WTC11 (cell line): ENCODE measurements around the gene GPX4. TPM values are rescaled to one million over a fixed set of nuclear protein-coding genes. Genes with fewer than 3 reads are reported as not detected.

Experiments
- ATAC-seq: fragments of 200-7000 bp; cut with Tn5 transposase; 2 replicates; pipeline ENCODE4 v1.10.0; 2021; ENCODE audit warnings: mild to moderate bottlenecking, moderate library complexity
- CTCF ChIA-PET: fragments of 300-600 bp; sonication (Branson Sonifier 250); formaldehyde crosslinking; loops from one replicate; lab custom pipeline; 2021; ENCODE audit warnings: antibody characterized with exemption; lab: Charles Lee
- POLR2A ChIA-PET: fragments of 350-600 bp; sonication (Branson Sonifier 250); formaldehyde crosslinking; loops from one replicate; lab custom pipeline; 2021; ENCODE audit warnings: antibody characterized with exemption; lab: Charles Lee
- DNase-seq: peaks from one replicate; pipeline ENCODE4 v3.0.0; 2021; ENCODE audit warnings: low spot score
- H3K27ac Mint-ChIP-seq: 2 replicates; pipeline ENCODE4 v1.8.0; 2021; ENCODE audit warnings: mixed read lengths
- H3K27me3 Mint-ChIP-seq: 2 replicates; pipeline ENCODE4 v1.8.0; 2021; ENCODE audit warnings: low read depth, mild to moderate bottlenecking, moderate library complexity, mixed read lengths
- H3K36me3 Mint-ChIP-seq: 2 replicates; pipeline ENCODE4 v1.8.0; 2021; ENCODE audit warnings: mixed read lengths
- H3K4me1 Mint-ChIP-seq: 2 replicates; pipeline ENCODE4 v1.8.0; 2022; ENCODE audit warnings: mixed read lengths
- H3K4me3 Mint-ChIP-seq: 2 replicates; pipeline ENCODE4 v1.8.0; 2021; ENCODE audit warnings: mild to moderate bottlenecking, moderate library complexity, mixed read lengths
- H3K9me3 Mint-ChIP-seq: 2 replicates; pipeline ENCODE4 v1.8.0; 2021; ENCODE audit warnings: mixed read lengths
- AR ChIP-seq: fragments of 250-450 bp; sonication (Bioruptor Pico); IDR thresholded peaks from 2 replicates; pipeline ENCODE4 v1.9.0; 2021; ENCODE audit warnings: mild to moderate bottlenecking
- ARID4B ChIP-seq: sonication (generic); formaldehyde crosslinking; IDR thresholded peaks from 2 replicates; pipeline ENCODE4 v1.8.0; 2023; ENCODE audit warnings: missing genetic modification reagents, mild to moderate bottlenecking, borderline replicate concordance
- E2F5 ChIP-seq: sonication (generic); formaldehyde crosslinking; IDR thresholded peaks from 2 replicates; pipeline ENCODE4 v1.8.1; 2022; ENCODE audit warnings: mild to moderate bottlenecking, moderate library complexity, missing genetic modification reagents
- EMX1 ChIP-seq: fragments of 250-450 bp; sonication (Bioruptor Pico); IDR thresholded peaks from 2 replicates; pipeline ENCODE4 v1.8.0; 2021; ENCODE audit warnings: mild to moderate bottlenecking
- FOXK1 ChIP-seq: sonication (generic); formaldehyde crosslinking; IDR thresholded peaks from 2 replicates; pipeline ENCODE4 v1.8.0; 2022; ENCODE audit warnings: mild to moderate bottlenecking, moderate library complexity, missing genetic modification reagents
- HMGXB4 ChIP-seq: sonication (generic); formaldehyde crosslinking; IDR thresholded peaks from 2 replicates; pipeline ENCODE4 v1.8.1; 2023; ENCODE audit warnings: mild to moderate bottlenecking, moderate library complexity, missing genetic modification reagents
- JUN ChIP-seq: sonication (generic); formaldehyde crosslinking; IDR thresholded peaks from 2 replicates; pipeline ENCODE4 v1.8.0; 2023; ENCODE audit warnings: mild to moderate bottlenecking, missing genetic modification reagents
- MYBL2 ChIP-seq: sonication (generic); formaldehyde crosslinking; IDR thresholded peaks from 2 replicates; pipeline ENCODE4 v1.8.1; 2023; ENCODE audit warnings: mild to moderate bottlenecking, moderate library complexity, missing genetic modification reagents
- PRDM15 ChIP-seq: sonication (generic); formaldehyde crosslinking; IDR thresholded peaks from 2 replicates; pipeline ENCODE4 v1.8.0; 2022; ENCODE audit warnings: missing genetic modification reagents
- RELA ChIP-seq: sonication (generic); formaldehyde crosslinking; IDR thresholded peaks from 2 replicates; pipeline ENCODE4 v1.8.1; 2022; ENCODE audit warnings: missing genetic modification reagents, mild to moderate bottlenecking, borderline replicate concordance
- ZNF121 ChIP-seq: sonication (generic); formaldehyde crosslinking; IDR thresholded peaks from 2 replicates; pipeline ENCODE4 v1.8.0; 2023; ENCODE audit warnings: missing genetic modification reagents
- ZNF263 ChIP-seq: sonication (generic); formaldehyde crosslinking; IDR thresholded peaks from 2 replicates; pipeline ENCODE4 v1.8.1; 2022; ENCODE audit warnings: low read depth, mild to moderate bottlenecking, moderate library complexity, missing genetic modification reagents
- total RNA-seq: library from RNA; stranded (reverse); gene quantifications from 3 replicates; pipeline ENCODE4 v1.2.3, GENCODE V29; 2021

The GPX4 gene
- total RNA-seq, 1 experiment from 2014 or later, result 363 TPM

- H3K27ac Mint-ChIP-seq, result no peak overlapping the region
- TF ChIP-seq PRDM15 (CRISPR knock-in tag) (no peak), MYBL2 (no peak), ZNF263 (CRISPR knock-in tag) (no peak), RELA (CRISPR knock-in tag) (no peak)
- peaks cover 3% of the 10 kb centered on the region for H3K27me3 Mint-ChIP-seq
- ATAC-seq, result no peak
- H3K4me1 Mint-ChIP-seq, result peaks cover under 1% of the 10 kb centered on the region
- H3K36me3 Mint-ChIP-seq, result peaks cover 9% of the 10 kb centered on the region
- no peak overlapping the region for H3K4me3 Mint-ChIP-seq
- no peak for DNase-seq
- ChIA-PET POLR2A (interaction anchor here (0.6 kb wide), 2 partner anchors 13 to 23 kb away, joined by 3 to 4 read pairs; no protein-coding TSS in a partner anchor), CTCF (interaction anchor here (1.1 to 1.6 kb wide), 2 partner anchors 11 to 12 kb away, joined by 8 to 12 read pairs; partner anchors contain the start of gene ARHGAP45)
- H3K9me3 Mint-ChIP-seq, result no peaks in the 10 kb centered on the region
Observed at GRCh38 chr19:1076951-1077350, 26.8 kb upstream of the GPX4 start.

- CTCF ChIA-PET, result interaction anchor here (0.7 to 4.8 kb wide), 7 partner anchors 9 to 187 kb away, joined by 3 to 109 read pairs (median 7); partner anchors contain the start of gene ARHGAP45
- no peak for ATAC-seq
- TF ChIP-seq JUN (CRISPR knock-in tag) (no peak), EMX1 (no peak), ZNF121 (CRISPR knock-in tag) (0 out of 2 replicates have a peak, but pooled peaks have one; percentile 3)
- TF ChIP-seq, all 79 proteins: peak for 1
Observed at GRCh38 chr19:1079566-1080111, 24.2 kb upstream of the GPX4 start.

GRCh38 chr19:1080360-1081161 lies 23.2 kb upstream of the GPX4 start:
- ChIA-PET POLR2A (interaction anchor here (1.0 to 2.4 kb wide), 4 partner anchors 10 to 180 kb away, joined by 4 to 22 read pairs (median 10); partner anchors contain the start of gene CNN2), CTCF (interaction anchor here (0.5 to 4.8 kb wide), 9 partner anchors 9 to 186 kb away, joined by 3 to 109 read pairs (median 11); partner anchors contain the start of genes ABCA7 and ARHGAP45)
- Mint-ChIP-seq H3K4me1 (no peaks in the 10 kb centered on the region; the same call in 1 of the 2 replicates), H3K9me3 (no peaks in the 10 kb centered on the region), H3K27ac (no peak overlapping the region), H3K27me3 (no peaks in the 10 kb centered on the region), H3K4me3 (no peak overlapping the region), H3K36me3 (peaks cover 16% of the 10 kb centered on the region)
- TF ChIP-seq AR (CRISPR knock-in tag), result no peak
- TF ChIP-seq FOXK1 (CRISPR knock-in tag), result no peak
- TF ChIP-seq E2F5 (CRISPR knock-in tag), result no peak
- TF ChIP-seq ARID4B (CRISPR knock-in tag), result no peak
- no peak for TF ChIP-seq HMGXB4 (CRISPR knock-in tag)
- ATAC-seq (no peak), DNase-seq (no peak)

More at GRCh38 chr19:1079566-1080111, 24.2 kb upstream of the GPX4 start:
- Mint-ChIP-seq H3K4me1 (no peaks in the 10 kb centered on the region; the same call in 1 of the 2 replicates), H3K27me3 (no peaks in the 10 kb centered on the region), H3K9me3 (no peaks in the 10 kb centered on the region), H3K4me3 (no peak overlapping the region), H3K36me3 (peaks cover 11% of the 10 kb centered on the region), H3K27ac (no peak overlapping the region)
- DNase-seq, result no peak
- POLR2A ChIA-PET, result no interaction called here
